ENCODE results near the gene C11orf68.

DNA sequence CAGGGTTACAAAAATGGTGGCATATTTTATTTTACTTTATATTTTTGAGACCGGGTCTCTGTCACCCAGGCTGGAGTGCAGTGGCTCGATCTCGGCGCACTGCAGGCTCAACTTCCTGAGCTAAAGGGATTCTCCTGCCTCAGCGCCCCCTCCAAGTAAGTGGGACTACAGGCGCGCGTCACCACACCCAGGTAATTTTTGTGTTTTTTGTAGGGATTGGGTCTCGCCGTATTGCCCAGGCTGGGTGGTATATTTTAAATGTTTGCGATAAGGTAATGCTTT lies 18.0 kb downstream of the C11orf68 start:
- TF ChIP-seq EZH2 (optimal IDR thresholded peaks at IDR 0.05; ENCODE audit: low read depth, low read length): no peak
- TF ChIP-seq, protein P1, sequence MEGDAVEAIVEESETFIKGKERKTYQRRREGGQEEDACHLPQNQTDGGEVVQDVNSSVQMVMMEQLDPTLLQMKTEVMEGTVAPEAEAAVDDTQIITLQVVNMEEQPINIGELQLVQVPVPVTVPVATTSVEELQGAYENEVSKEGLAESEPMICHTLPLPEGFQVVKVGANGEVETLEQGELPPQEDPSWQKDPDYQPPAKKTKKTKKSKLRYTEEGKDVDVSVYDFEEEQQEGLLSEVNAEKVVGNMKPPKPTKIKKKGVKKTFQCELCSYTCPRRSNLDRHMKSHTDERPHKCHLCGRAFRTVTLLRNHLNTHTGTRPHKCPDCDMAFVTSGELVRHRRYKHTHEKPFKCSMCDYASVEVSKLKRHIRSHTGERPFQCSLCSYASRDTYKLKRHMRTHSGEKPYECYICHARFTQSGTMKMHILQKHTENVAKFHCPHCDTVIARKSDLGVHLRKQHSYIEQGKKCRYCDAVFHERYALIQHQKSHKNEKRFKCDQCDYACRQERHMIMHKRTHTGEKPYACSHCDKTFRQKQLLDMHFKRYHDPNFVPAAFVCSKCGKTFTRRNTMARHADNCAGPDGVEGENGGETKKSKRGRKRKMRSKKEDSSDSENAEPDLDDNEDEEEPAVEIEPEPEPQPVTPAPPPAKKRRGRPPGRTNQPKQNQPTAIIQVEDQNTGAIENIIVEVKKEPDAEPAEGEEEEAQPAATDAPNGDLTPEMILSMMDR (IDR thresholded peaks at IDR 0.05; ENCODE audit: low read length): no peak

All from MM.1S (cell line).